ENCODE data around the gene SPSB1.

The SPSB1 gene

DNA sequence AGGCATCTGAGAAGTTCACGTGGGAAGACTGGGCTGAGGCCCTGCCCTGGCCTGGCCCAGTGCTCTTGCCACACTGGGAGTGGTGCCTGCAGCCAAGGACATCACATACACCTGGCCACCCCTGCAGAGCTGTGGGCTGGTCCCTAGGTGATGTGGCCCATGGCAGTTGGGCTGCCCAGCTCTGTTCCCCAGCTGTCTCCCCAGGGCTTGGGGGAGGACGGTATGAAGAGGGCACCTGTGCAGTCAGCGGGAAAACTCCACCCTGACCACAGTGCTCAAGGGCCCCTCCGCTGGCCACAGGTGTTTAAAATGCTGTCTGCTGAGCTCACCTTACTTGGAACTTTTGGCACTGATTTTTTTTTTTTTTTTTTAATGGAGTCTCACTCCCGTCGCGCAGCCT is 126.2 kb downstream of the SPSB1 start:
- TF ChIP-seq EP300 (IDR thresholded peaks at IDR 0.05; ENCODE audit: borderline replicate concordance): no peak
- no peak for TF ChIP-seq YY1 (IDR thresholded peaks at IDR 0.05; ENCODE audit: low read depth)
- no peak for TF ChIP-seq NFIC (IDR thresholded peaks at IDR 0.05)
- no peak for TF ChIP-seq RAD21 (IDR thresholded peaks at IDR 0.05; ENCODE audit: low read depth)
- TF ChIP-seq TCF12 (IDR thresholded peaks at IDR 0.05; ENCODE audit: low read depth): no peak
- no peak for TF ChIP-seq TAF1 (IDR thresholded peaks at IDR 0.05; ENCODE audit: low read depth)
- TF ChIP-seq, protein P1, sequence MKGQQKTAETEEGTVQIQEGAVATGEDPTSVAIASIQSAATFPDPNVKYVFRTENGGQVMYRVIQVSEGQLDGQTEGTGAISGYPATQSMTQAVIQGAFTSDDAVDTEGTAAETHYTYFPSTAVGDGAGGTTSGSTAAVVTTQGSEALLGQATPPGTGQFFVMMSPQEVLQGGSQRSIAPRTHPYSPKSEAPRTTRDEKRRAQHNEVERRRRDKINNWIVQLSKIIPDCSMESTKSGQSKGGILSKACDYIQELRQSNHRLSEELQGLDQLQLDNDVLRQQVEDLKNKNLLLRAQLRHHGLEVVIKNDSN (IDR thresholded peaks at IDR 0.05): no peak
- TF ChIP-seq, protein P2, sequence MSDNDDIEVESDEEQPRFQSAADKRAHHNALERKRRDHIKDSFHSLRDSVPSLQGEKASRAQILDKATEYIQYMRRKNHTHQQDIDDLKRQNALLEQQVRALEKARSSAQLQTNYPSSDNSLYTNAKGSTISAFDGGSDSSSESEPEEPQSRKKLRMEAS (IDR thresholded peaks at IDR 0.05): no peak
- TF ChIP-seq, protein P3, sequence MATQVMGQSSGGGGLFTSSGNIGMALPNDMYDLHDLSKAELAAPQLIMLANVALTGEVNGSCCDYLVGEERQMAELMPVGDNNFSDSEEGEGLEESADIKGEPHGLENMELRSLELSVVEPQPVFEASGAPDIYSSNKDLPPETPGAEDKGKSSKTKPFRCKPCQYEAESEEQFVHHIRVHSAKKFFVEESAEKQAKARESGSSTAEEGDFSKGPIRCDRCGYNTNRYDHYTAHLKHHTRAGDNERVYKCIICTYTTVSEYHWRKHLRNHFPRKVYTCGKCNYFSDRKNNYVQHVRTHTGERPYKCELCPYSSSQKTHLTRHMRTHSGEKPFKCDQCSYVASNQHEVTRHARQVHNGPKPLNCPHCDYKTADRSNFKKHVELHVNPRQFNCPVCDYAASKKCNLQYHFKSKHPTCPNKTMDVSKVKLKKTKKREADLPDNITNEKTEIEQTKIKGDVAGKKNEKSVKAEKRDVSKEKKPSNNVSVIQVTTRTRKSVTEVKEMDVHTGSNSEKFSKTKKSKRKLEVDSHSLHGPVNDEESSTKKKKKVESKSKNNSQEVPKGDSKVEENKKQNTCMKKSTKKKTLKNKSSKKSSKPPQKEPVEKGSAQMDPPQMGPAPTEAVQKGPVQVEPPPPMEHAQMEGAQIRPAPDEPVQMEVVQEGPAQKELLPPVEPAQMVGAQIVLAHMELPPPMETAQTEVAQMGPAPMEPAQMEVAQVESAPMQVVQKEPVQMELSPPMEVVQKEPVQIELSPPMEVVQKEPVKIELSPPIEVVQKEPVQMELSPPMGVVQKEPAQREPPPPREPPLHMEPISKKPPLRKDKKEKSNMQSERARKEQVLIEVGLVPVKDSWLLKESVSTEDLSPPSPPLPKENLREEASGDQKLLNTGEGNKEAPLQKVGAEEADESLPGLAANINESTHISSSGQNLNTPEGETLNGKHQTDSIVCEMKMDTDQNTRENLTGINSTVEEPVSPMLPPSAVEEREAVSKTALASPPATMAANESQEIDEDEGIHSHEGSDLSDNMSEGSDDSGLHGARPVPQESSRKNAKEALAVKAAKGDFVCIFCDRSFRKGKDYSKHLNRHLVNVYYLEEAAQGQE (IDR thresholded peaks at IDR 0.05; ENCODE audit: low read depth): no peak
- no peak for TF ChIP-seq ZBTB7A (IDR thresholded peaks at IDR 0.05; ENCODE audit: low read depth)
- TF ChIP-seq CEBPB (IDR thresholded peaks at IDR 0.05): no peak
